ENCODE results near the gene SNN. TPM values are rescaled to one million over a fixed set of nuclear protein-coding genes. Genes with fewer than 3 reads are reported as not detected.
A peak's percentile ranks its signal among the peaks of the same experiment; 100 is the strongest.

The SNN gene
- polyA plus RNA-seq, 1 experiment = 18.9 TPM

DNA sequence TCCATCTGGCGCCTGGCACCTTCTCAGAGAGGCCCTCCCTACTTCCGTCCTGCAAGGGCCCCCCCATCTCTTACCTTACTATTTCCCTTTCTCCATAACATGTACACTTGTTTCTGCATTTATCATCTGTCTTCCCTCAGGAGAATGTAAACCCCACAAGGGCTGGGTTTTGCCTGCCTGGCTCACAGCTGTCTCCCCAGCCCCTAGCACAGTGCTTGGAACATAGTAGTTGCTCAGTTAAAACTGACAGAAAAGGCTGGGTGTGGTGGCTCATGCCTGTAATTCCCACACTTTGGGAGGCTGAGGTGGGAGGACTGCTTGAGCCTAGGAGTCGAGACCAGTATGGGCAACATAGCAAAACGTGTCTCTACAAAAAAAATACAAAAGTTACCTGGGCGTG lies 5.7 kb upstream of the SNN start:
- TF ChIP-seq, protein P1, sequence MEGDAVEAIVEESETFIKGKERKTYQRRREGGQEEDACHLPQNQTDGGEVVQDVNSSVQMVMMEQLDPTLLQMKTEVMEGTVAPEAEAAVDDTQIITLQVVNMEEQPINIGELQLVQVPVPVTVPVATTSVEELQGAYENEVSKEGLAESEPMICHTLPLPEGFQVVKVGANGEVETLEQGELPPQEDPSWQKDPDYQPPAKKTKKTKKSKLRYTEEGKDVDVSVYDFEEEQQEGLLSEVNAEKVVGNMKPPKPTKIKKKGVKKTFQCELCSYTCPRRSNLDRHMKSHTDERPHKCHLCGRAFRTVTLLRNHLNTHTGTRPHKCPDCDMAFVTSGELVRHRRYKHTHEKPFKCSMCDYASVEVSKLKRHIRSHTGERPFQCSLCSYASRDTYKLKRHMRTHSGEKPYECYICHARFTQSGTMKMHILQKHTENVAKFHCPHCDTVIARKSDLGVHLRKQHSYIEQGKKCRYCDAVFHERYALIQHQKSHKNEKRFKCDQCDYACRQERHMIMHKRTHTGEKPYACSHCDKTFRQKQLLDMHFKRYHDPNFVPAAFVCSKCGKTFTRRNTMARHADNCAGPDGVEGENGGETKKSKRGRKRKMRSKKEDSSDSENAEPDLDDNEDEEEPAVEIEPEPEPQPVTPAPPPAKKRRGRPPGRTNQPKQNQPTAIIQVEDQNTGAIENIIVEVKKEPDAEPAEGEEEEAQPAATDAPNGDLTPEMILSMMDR (IDR thresholded peaks at IDR 0.05; ENCODE audit: low read depth, low read length) = no peak
- no peaks in the 10 kb centered on the region for H3K9me3 ChIP-seq (ENCODE audit: control insufficient read depth, insufficient read depth, low read length)
- CTCF ChIA-PET = interaction anchor here (0.8 kb wide), 1 partner anchor 131 kb away, joined by 3 read pairs; no protein-coding TSS in a partner anchor

DNA sequence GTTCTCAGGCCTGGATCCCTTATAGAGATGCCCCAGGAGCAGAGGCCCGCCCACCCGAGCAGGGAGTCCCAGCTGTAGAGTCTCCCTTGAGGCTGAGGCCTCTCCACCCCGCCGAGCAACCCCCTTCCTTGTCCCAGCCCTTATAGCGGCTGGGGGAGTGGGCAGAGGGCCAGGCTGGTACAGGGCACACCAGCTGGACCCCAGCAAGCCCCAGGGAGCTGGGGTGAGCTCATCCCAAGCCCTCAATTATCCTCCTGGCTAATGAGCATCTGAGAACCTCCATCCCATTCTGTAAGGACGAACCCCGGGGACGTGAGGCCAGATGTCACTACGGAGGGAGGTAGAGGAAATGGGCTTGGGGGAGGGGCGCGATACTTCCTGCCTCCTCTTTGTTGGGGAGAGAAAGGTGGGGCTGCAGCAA lies 3.2 kb upstream of the SNN start:
- no peak for DNase-seq (ENCODE audit: low read depth, low spot score)
- Histone ChIP-seq H3K27me3 (ENCODE audit: control insufficient read depth, insufficient read depth, low read length) (no peaks in the 10 kb centered on the region), H3K9me3 (ENCODE audit: control insufficient read depth, insufficient read depth, low read length) (no peaks in the 10 kb centered on the region), H3K4me3 (ENCODE audit: low read depth, low read length) (no peak overlapping the region), H3K27ac (ENCODE audit: low read depth, low read length) (no peak overlapping the region)
- TF ChIP-seq, protein P1 (IDR thresholded peaks at IDR 0.05; ENCODE audit: low read depth, low read length) = no peak
- ChIA-PET POLR2A (no interaction called here), CTCF (no interaction called here)

More for the DNA sequence above, 5.7 kb upstream of the SNN start:
- H3K27me3 ChIP-seq (ENCODE audit: control insufficient read depth, insufficient read depth, low read length) = no peaks in the 10 kb centered on the region
- POLR2A ChIA-PET = no interaction called here
- H3K27ac ChIP-seq (ENCODE audit: low read depth, low read length) = no peak overlapping the region
- DNase-seq (ENCODE audit: low read depth, low spot score) = no peak
- no peak overlapping the region for H3K4me3 ChIP-seq (ENCODE audit: low read depth, low read length)

DNA sequence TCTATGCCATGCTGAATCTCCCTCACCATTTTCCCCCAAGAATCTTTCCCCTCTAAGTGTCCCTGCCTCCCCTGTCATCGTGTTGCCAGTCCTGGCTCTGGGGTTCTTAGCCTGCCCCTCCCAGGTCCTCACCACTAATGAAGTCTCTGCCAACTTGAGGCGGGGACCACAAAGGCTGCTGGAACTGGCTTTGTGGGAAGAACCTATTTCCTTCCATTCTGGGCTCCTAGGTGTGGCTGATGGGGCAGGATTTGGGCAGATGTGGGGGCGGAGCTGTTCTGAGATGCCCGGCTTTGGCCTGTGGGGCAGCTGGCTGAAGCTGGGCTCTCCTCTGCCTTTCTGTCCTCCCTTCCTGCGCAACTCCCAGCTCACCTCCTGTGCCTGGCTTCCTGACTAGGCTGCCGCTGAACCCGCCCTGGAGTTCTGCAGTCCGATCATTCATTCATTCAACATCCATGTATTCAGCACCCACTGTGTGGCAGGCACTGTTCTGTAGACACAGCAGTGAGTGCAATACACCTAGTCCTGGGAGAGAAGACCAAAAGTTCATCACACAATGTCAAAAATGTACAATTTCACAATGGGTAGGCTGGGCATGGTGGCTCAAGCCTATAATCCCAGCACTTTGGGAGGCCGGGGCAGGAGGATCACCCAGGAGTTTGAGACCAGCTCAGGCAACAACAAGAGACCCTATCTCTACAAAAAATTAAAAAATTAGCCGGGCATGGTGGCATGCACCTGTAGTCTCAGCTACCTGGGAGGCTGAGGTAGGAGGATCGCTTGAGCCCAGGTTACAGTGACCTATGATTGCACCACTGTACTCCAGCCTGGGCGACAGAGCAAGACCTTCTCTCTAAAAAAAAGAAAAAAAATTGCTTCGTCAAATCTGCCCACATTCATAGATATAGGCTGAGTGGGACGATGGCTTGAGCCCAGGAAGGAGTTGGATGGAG lies 1.9 kb upstream of the SNN start:
- TF ChIP-seq, protein P1 (IDR thresholded peaks at IDR 0.05; ENCODE audit: low read depth, low read length) = no peak
- H3K27ac ChIP-seq (ENCODE audit: low read depth, low read length) = no peak overlapping the region
- no peaks in the 10 kb centered on the region for H3K9me3 ChIP-seq (ENCODE audit: control insufficient read depth, insufficient read depth, low read length)
- H3K27me3 ChIP-seq (ENCODE audit: control insufficient read depth, insufficient read depth, low read length) = no peaks in the 10 kb centered on the region
- CTCF ChIA-PET = interaction anchor here (0.6 to 2.6 kb wide), 5 partner anchors 73 to 270 kb away, joined by 3 to 7 read pairs (median 5); no protein-coding TSS in a partner anchor
- no peak for DNase-seq (ENCODE audit: low read depth, low spot score)
- POLR2A ChIA-PET = interaction anchor here (0.5 to 0.8 kb wide), 2 partner anchors 51 to 718 kb away, joined by 3 to 4 read pairs; no protein-coding TSS in a partner anchor
- H3K4me3 ChIP-seq (ENCODE audit: low read depth, low read length) = no peak overlapping the region

DNA sequence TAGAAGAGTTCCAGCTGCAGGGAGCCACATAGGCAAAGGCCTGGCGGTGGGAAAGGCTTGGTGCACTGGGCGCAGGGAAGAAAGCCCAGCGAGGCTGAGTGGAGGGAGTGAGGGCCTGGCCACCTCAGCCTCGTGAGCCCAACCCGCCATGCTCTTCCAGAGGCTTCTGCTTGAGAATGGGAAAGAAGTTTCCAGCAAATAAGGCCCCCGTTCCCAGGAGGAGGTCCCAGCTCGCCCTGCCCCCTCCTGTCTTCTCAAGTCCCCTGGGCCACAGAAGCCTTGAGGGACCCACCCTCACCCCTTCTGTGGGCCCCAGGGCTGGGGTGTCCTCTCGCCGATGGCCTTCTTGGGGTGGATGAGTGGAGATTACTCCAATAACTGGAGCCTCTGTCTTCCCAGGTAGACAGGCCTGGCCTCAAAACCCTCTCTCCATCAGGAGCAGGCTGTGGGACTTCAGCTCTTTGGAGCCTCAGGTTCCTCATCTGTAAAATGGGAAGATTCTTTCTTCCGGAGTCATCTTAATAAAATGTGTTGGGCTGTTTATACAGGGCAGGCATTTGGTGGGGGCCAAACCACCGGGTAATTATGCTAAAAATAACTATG lies 933 bp upstream of the SNN start:
- CTCF ChIA-PET = interaction anchor here (0.6 to 2.6 kb wide), 5 partner anchors 40 to 271 kb away, joined by 3 to 7 read pairs (median 3); no protein-coding TSS in a partner anchor
- Histone ChIP-seq H3K9me3 (ENCODE audit: control insufficient read depth, insufficient read depth, low read length) (no peaks in the 10 kb centered on the region), H3K27ac (ENCODE audit: low read depth, low read length) (peak overlapping the region; percentile 11), H3K27me3 (ENCODE audit: control insufficient read depth, insufficient read depth, low read length) (no peaks in the 10 kb centered on the region), H3K4me3 (ENCODE audit: low read depth, low read length) (no peak overlapping the region)
- DNase-seq (ENCODE audit: low read depth, low spot score) = no peak
- POLR2A ChIA-PET = interaction anchor here (0.8 kb wide), 2 partner anchors 27 to 719 kb away, joined by 3 read pairs; no protein-coding TSS in a partner anchor
- TF ChIP-seq, protein P1 (IDR thresholded peaks at IDR 0.05; ENCODE audit: low read depth, low read length) = no peak
